Neural cell (in vitro differentiated cells): ENCODE results near the gene TIMM44. TPM values are rescaled to one million over a fixed set of nuclear protein-coding genes. Genes with fewer than 3 reads are reported as not detected.

ENCODE experiments used
- H2AFZ ChIP-seq: fragments of 200-600, 300-800 bp; sonication (generic), shearing (Covaris generic); 2 replicates; pipeline ENCODE4 v1.6.0; 2014; ENCODE audit warnings: low read depth, mild to moderate bottlenecking, antibody characterized with exemption, low read length, moderate library complexity
- H3F3A ChIP-seq: fragments of 200-600 bp; shearing (Covaris generic); 2 replicates; pipeline ENCODE4 v1.6.1; 2016; ENCODE audit warnings: mild to moderate bottlenecking, moderate library complexity, mixed read lengths, antibody characterized with exemption, low read length; ENCODE audit not compliant: insufficient read depth, poor library complexity, severe bottlenecking
- H3K27ac ChIP-seq: fragments of 200-600, 300-800 bp; sonication (generic), shearing (Covaris generic); 2 replicates; pipeline ENCODE4 v1.5.1; 2014; ENCODE audit warnings: mild to moderate bottlenecking, low read length, moderate library complexity
- H3K27me3 ChIP-seq: fragments of 300-800, 200-600 bp; sonication (generic), shearing (Covaris generic); 2 replicates; pipeline ENCODE4 v1.6.0; 2014; ENCODE audit warnings: mild to moderate bottlenecking, low read depth, low read length, moderate library complexity; ENCODE audit not compliant: insufficient read depth
- H3K36me3 ChIP-seq: fragments of 300-800, 200-600 bp; sonication (generic), shearing (Covaris generic); 2 replicates; pipeline ENCODE4 v1.5.1; 2014; ENCODE audit warnings: mild to moderate bottlenecking, antibody characterized with exemption, low read length, moderate library complexity; ENCODE audit not compliant: insufficient read depth
- H3K4me2 ChIP-seq: fragments of 300-800, 200-600 bp; sonication (generic), shearing (Covaris generic); 2 replicates; pipeline ENCODE4 v1.6.0; 2014; ENCODE audit warnings: mild to moderate bottlenecking, low read length
- H3K4me3 ChIP-seq: fragments of 300-800, 200-600 bp; sonication (generic), shearing (Covaris generic); 2 replicates; pipeline ENCODE4 v1.5.1; 2014; ENCODE audit warnings: mild to moderate bottlenecking, low read length, moderate library complexity
- H3K79me2 ChIP-seq: fragments of 200-600 bp; shearing (Covaris generic); replicated peaks from 2 replicates; pipeline ENCODE4 v1.6.0; 2014; ENCODE audit warnings: mild to moderate bottlenecking, low read length, moderate library complexity; ENCODE audit not compliant: insufficient read depth
- H3K9ac ChIP-seq: fragments of 300-800, 200-600 bp; sonication (generic), shearing (Covaris generic); 2 replicates; pipeline ENCODE4 v1.6.1; 2016; ENCODE audit warnings: mild to moderate bottlenecking, low read length, mixed read lengths
- H3K9me2 ChIP-seq: fragments of 200-600 bp; shearing (Covaris generic); 2 replicates; pipeline ENCODE4 v1.6.1; 2016; ENCODE audit warnings: mild to moderate bottlenecking, low read length, mixed read lengths; ENCODE audit not compliant: insufficient read depth
- H3K9me3 ChIP-seq: fragments of 200-600, 300-800 bp; sonication (generic), shearing (Covaris generic); 2 replicates; pipeline ENCODE4 v1.6.1; 2016; ENCODE audit warnings: mild to moderate bottlenecking, mixed run types, low read length, moderate library complexity, mixed read lengths
- H4K20me1 ChIP-seq: fragments of 200-600 bp; shearing (Covaris generic); 2 replicates; pipeline ENCODE4 v1.6.1; 2016; ENCODE audit warnings: mild to moderate bottlenecking, mixed run types; ENCODE audit not compliant: insufficient read depth
- EP300 ChIP-seq: fragments of 450-650 bp; conservative IDR thresholded peaks from 2 replicates; pipeline ENCODE4 v1.6.1; 2014; ENCODE audit warnings: antibody characterized with exemption, mild to moderate bottlenecking, moderate library complexity; ENCODE audit not compliant: poor library complexity, severe bottlenecking
- EZH2 ChIP-seq: fragments of 200-600, 300-800 bp; shearing (Covaris generic), sonication (generic); IDR thresholded peaks from 2 replicates; pipeline ENCODE4 v1.6.1; 2014; ENCODE audit warnings: antibody characterized with exemption, low read length, borderline replicate concordance, mild to moderate bottlenecking; ENCODE audit not compliant: insufficient read depth, poor library complexity, severe bottlenecking
- MXI1 ChIP-seq: fragments of 450-650 bp; conservative IDR thresholded peaks from 2 replicates; pipeline ENCODE4 v1.6.1; 2014; ENCODE audit warnings: antibody characterized with exemption, mild to moderate bottlenecking; ENCODE audit not compliant: poor library complexity, severe bottlenecking
- POLR2AphosphoS5 ChIP-seq: IDR thresholded peaks from 2 replicates; pipeline ENCODE4 v1.6.1; 2012
- RAD21 ChIP-seq: fragments of 450-650 bp; conservative IDR thresholded peaks from 2 replicates; pipeline ENCODE4 v1.6.1; 2014; ENCODE audit warnings: antibody characterized with exemption, mild to moderate bottlenecking, moderate library complexity
- SMC3 ChIP-seq: fragments of 450-650 bp; conservative IDR thresholded peaks from 2 replicates; pipeline ENCODE4 v1.6.1; 2014; ENCODE audit warnings: antibody characterized with exemption, mild to moderate bottlenecking, moderate library complexity; ENCODE audit not compliant: poor library complexity
- TAF1 ChIP-seq: IDR thresholded peaks from 2 replicates; pipeline ENCODE4 v1.6.1; 2012; ENCODE audit warnings: low read depth
- polyA plus RNA-seq: library from polyadenylated mRNA; depleted of rRNA; stranded (reverse); fragments of >200 nt; gene quantifications from 2 replicates; pipeline ENCODE4 v1.2.3, GENCODE V29; 2014
- TF ChIP-seq, protein P1 (sequence below): fragments of 450-650 bp; IDR thresholded peaks from 2 replicates; pipeline ENCODE4 v1.5.1; 2014; ENCODE audit warnings: antibody characterized with exemption, mild to moderate bottlenecking, moderate library complexity; ENCODE audit not compliant: poor library complexity, severe bottlenecking
- TF ChIP-seq, protein P2 (sequence below): IDR thresholded peaks from 2 replicates; pipeline ENCODE4 v1.6.1; 2012; ENCODE audit warnings: borderline replicate concordance

TIMM44 gene
- polyA plus RNA-seq, 1 donor from 2014 or later, result 48.3 TPM

DNA sequence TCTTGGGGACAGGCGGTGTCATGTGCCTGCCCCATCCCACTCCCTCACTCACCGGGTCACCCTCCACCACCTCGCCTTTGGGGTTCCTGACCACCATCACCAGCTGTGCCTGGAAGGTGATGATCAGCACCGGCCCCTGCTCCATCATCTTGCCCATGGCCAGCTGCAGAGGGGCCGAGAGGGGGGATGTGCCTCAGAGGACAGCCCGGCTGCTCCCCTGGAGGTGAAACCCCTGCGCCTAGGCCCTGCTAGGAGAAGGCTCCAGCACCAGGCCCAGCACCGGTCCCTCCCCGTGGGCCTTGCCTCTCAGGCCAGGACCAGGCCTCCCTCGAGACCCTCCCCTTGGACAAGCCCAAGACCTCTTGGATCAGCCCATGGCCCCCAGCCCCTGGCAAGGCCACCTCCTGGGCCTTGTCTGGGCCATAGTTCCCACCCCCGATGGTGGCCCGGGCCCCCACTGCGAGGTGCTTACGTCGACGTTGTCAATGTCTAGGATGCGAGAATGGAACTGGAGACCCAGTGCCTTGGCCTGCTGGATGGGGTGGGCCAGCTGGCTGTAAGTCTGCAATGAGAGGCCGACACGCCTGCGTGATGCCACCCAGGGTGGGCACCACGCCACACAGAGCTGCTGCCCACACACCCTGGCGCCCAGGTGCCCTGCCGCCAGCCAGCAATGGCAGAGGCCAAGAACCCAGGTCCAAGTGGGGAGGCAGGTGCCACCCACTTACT lies 15.7 kb downstream of the TIMM44 start:
- TF ChIP-seq SMC3 (no peak), RAD21 (no peak), EP300 (no peak), MXI1 (no peak), TAF1 (no peak)
- TF ChIP-seq, protein P1, sequence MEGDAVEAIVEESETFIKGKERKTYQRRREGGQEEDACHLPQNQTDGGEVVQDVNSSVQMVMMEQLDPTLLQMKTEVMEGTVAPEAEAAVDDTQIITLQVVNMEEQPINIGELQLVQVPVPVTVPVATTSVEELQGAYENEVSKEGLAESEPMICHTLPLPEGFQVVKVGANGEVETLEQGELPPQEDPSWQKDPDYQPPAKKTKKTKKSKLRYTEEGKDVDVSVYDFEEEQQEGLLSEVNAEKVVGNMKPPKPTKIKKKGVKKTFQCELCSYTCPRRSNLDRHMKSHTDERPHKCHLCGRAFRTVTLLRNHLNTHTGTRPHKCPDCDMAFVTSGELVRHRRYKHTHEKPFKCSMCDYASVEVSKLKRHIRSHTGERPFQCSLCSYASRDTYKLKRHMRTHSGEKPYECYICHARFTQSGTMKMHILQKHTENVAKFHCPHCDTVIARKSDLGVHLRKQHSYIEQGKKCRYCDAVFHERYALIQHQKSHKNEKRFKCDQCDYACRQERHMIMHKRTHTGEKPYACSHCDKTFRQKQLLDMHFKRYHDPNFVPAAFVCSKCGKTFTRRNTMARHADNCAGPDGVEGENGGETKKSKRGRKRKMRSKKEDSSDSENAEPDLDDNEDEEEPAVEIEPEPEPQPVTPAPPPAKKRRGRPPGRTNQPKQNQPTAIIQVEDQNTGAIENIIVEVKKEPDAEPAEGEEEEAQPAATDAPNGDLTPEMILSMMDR, result no peak
- H3F3A ChIP-seq, result no peaks in the 10 kb centered on the region
- H3K27me3 ChIP-seq, result no peaks in the 10 kb centered on the region
- no peaks in the 10 kb centered on the region for H3K36me3 ChIP-seq
- H3K9ac ChIP-seq, result no peak overlapping the region
- no peak overlapping the region for H3K27ac ChIP-seq
- H4K20me1 ChIP-seq, result peaks cover 10% of the 10 kb centered on the region
- H2AFZ ChIP-seq, result no peak overlapping the region
- H3K79me2 ChIP-seq, result peaks cover 14% of the 10 kb centered on the region
- no peaks in the 10 kb centered on the region for H3K9me3 ChIP-seq
- no peak overlapping the region for H3K4me3 ChIP-seq
- no peaks in the 10 kb centered on the region for H3K9me2 ChIP-seq
- no peak overlapping the region for H3K4me2 ChIP-seq

DNA sequence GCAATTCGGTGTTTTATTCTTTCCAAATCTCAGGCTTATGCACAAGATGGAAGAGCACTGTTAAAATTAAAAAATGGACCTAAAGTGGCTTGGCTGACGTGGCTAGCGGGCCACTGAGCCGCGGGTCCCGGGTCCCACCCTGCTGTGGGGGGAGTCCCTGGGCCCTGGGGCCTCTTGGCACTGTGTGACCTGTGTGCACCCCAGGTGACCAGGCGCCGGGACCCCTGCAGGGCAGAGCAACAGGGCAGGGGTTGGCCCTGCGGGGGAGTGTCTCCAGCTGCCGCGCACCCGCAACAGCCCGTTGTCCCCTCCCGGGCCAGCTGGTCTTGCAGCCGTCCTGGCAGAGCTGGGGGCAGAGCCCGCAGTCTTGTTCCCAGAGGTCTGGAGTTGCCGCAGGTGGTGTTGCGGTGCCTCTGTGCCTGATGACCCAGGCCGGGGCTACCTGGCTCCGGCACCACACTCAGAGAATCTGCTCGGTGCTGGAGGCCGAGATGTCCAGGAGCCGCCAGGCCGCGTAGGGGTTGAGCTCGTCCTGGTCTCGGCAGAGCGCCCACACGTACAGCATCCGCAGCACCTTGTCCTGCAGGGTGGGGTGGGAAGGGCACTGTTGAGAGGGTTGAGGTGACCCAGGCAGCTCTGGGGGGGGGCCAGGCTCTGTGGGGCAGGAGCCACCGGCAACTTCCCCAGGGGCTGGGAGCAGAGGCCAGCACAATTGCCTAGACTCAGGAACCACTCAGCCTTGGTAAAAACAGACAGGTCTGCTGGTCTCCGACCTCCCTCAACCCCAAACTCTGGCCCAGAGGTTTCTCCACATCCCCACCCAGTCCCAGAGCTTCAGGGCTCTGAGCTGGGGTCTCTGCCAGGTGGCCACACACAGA lies 16.5 kb downstream of the TIMM44 start:
- Histone ChIP-seq H4K20me1 (peaks cover 10% of the 10 kb centered on the region), H3K27ac (peak overlapping the region; percentile 56), H2AFZ (no peak overlapping the region), H3K4me3 (peak overlapping the region; percentile 67), H3K4me2 (peak overlapping the region; percentile 34), H3F3A (no peaks in the 10 kb centered on the region), H3K9me2 (no peaks in the 10 kb centered on the region), H3K79me2 (peaks cover 14% of the 10 kb centered on the region), H3K36me3 (no peaks in the 10 kb centered on the region), H3K9me3 (no peaks in the 10 kb centered on the region), H3K27me3 (no peaks in the 10 kb centered on the region), H3K9ac (peak overlapping the region; percentile 67)
- TF ChIP-seq POLR2AphosphoS5 (no peak), TAF1 (no peak), EP300 (no peak), MXI1 (no peak), SMC3 (no peak), RAD21 (no peak), EZH2 (no peak)
- TF ChIP-seq, protein P2, sequence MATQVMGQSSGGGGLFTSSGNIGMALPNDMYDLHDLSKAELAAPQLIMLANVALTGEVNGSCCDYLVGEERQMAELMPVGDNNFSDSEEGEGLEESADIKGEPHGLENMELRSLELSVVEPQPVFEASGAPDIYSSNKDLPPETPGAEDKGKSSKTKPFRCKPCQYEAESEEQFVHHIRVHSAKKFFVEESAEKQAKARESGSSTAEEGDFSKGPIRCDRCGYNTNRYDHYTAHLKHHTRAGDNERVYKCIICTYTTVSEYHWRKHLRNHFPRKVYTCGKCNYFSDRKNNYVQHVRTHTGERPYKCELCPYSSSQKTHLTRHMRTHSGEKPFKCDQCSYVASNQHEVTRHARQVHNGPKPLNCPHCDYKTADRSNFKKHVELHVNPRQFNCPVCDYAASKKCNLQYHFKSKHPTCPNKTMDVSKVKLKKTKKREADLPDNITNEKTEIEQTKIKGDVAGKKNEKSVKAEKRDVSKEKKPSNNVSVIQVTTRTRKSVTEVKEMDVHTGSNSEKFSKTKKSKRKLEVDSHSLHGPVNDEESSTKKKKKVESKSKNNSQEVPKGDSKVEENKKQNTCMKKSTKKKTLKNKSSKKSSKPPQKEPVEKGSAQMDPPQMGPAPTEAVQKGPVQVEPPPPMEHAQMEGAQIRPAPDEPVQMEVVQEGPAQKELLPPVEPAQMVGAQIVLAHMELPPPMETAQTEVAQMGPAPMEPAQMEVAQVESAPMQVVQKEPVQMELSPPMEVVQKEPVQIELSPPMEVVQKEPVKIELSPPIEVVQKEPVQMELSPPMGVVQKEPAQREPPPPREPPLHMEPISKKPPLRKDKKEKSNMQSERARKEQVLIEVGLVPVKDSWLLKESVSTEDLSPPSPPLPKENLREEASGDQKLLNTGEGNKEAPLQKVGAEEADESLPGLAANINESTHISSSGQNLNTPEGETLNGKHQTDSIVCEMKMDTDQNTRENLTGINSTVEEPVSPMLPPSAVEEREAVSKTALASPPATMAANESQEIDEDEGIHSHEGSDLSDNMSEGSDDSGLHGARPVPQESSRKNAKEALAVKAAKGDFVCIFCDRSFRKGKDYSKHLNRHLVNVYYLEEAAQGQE, result no peak
- TF ChIP-seq, protein P1, result no peak
